Glutamatergic neuron (in vitro differentiated cells): Measurements from ENCODE around the gene ZNF618. TPM values are rescaled to one million over a fixed set of nuclear protein-coding genes. Genes with fewer than 3 reads are reported as not detected.
A peak's percentile ranks its signal among the peaks of the same experiment; 100 is the strongest.

Source experiments
- DNase-seq: peaks from one replicate; pipeline ENCODE4 v3.0.0; 2022
- H3K27ac Mint-ChIP-seq: one replicate; pipeline ENCODE4 v1.8.0; 2020; ENCODE audit warnings: mild to moderate bottlenecking, mixed read lengths, inconsistent platforms; ENCODE audit not compliant: unreplicated experiment
- H3K27me3 Mint-ChIP-seq: one replicate; pipeline ENCODE4 v1.8.0; 2020; ENCODE audit warnings: mild to moderate bottlenecking, moderate library complexity, mixed read lengths, inconsistent platforms; ENCODE audit not compliant: unreplicated experiment
- H3K36me3 Mint-ChIP-seq: one replicate; pipeline ENCODE4 v1.8.0; 2020; ENCODE audit warnings: mild to moderate bottlenecking, mixed read lengths, inconsistent platforms; ENCODE audit not compliant: unreplicated experiment
- H3K4me1 Mint-ChIP-seq: one replicate; pipeline ENCODE4 v1.8.0; 2020; ENCODE audit warnings: mild to moderate bottlenecking, low read depth, mixed read lengths, inconsistent platforms; ENCODE audit not compliant: unreplicated experiment
- H3K4me3 Mint-ChIP-seq: one replicate; pipeline ENCODE4 v1.8.0; 2020; ENCODE audit warnings: mild to moderate bottlenecking, mixed read lengths, inconsistent platforms; ENCODE audit not compliant: unreplicated experiment
- H3K9me3 Mint-ChIP-seq: one replicate; pipeline ENCODE4 v1.8.0; 2020; ENCODE audit warnings: mild to moderate bottlenecking, moderate library complexity, mixed read lengths, inconsistent platforms; ENCODE audit not compliant: unreplicated experiment
- total RNA-seq: library from RNA; stranded (reverse); fragmentation: NEBNext Ultra II Directional; extraction: Animal tissue kit (Norgen Biotek cat#: 25700); gene quantifications from one replicate; pipeline ENCODE4 v1.2.1, GENCODE V29; 2021; ENCODE audit not compliant: unreplicated experiment
- TF ChIP-seq, protein P1 (sequence below): fragments of 200-600 bp; sonication (generic); IDR thresholded peaks from one replicate; pipeline ENCODE4 v1.5.0; 2021; ENCODE audit not compliant: partially characterized antibody, unreplicated experiment

ZNF618 gene
- total RNA-seq, 1 donor from 2014 or later, result 114 TPM

DNA sequence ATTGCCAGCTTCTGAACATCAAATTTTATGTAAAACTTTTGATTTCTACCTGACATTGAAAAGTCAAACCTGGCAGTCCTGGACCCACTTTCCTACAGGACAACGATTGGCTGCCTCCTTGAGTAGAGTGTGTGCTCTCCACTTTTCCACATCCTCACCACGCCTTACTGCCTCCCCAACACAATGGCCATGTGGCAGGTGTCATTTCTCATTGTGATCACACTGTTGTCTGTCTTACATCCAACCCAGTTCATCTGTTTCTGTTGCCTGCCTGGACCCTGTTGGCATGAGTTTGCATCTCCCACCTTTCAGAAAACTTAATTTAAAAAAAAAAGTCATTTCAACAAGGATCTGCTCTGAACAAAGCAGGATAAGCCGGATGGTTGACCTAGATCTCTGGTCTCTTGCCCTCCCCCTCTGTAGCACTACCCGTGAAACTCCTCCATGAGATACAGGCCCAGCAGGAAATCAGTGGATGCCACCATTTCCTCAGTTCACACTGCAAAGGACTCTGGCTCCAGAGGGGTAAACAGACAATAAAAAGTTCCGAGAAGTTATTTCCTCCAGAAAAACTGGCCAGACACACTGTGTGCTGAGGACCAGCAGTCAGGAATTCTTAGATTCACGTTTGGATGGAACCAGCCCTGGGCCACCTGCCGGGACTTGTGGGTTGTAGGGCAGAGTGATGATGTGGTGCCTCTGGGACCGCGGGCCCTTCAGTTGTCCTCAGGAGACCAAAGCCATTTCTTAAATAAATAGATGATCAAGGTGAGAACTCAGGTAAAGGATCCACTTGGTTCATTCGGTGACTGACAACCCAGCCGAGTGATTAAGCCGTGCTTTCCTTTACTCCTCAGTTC lies 153.4 kb downstream of the ZNF618 start:
- Mint-ChIP-seq H3K27ac (no peak overlapping the region), H3K4me1 (peaks cover 22% of the 10 kb centered on the region), H3K36me3 (peaks cover 18% of the 10 kb centered on the region), H3K27me3 (peaks cover 5% of the 10 kb centered on the region), H3K9me3 (peaks cover 21% of the 10 kb centered on the region), H3K4me3 (no peak overlapping the region)
- DNase-seq, result no peak
- TF ChIP-seq, protein P1, sequence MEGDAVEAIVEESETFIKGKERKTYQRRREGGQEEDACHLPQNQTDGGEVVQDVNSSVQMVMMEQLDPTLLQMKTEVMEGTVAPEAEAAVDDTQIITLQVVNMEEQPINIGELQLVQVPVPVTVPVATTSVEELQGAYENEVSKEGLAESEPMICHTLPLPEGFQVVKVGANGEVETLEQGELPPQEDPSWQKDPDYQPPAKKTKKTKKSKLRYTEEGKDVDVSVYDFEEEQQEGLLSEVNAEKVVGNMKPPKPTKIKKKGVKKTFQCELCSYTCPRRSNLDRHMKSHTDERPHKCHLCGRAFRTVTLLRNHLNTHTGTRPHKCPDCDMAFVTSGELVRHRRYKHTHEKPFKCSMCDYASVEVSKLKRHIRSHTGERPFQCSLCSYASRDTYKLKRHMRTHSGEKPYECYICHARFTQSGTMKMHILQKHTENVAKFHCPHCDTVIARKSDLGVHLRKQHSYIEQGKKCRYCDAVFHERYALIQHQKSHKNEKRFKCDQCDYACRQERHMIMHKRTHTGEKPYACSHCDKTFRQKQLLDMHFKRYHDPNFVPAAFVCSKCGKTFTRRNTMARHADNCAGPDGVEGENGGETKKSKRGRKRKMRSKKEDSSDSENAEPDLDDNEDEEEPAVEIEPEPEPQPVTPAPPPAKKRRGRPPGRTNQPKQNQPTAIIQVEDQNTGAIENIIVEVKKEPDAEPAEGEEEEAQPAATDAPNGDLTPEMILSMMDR, result no peak

DNA sequence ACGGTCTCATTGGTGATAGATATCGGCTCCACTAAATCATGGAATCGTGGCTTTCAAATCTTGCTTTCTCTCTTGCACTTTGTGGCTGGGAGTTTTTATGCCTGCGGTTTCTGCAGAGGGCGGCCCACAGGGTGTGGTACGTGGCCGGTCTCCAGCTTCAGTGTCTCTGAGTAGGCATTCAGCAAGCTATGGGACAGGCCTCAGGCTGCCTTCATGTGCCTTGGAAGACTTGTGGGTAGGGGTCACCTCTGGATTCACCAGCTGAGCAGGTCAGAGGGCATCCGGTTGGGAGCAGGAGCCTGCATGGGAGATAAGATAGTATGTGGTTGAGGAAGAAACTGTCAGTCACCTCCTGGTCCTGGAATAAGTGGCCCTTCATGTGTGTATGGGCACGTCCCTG lies 154.3 kb downstream of the ZNF618 start:
- H3K4me1 Mint-ChIP-seq, result peaks cover 22% of the 10 kb centered on the region
- TF ChIP-seq, protein P1, result no peak
- H3K9me3 Mint-ChIP-seq, result peaks cover 17% of the 10 kb centered on the region
- H3K36me3 Mint-ChIP-seq, result peaks cover 12% of the 10 kb centered on the region
- no peak for DNase-seq
- peak overlapping the region; percentile 43 for H3K27ac Mint-ChIP-seq
- peaks cover 5% of the 10 kb centered on the region for H3K27me3 Mint-ChIP-seq
- H3K4me3 Mint-ChIP-seq, result no peak overlapping the region

- peaks cover 19% of the 10 kb centered on the region for H3K9me3 Mint-ChIP-seq
These were observed 155.0 kb downstream of the ZNF618 start for GRCh38 chr9:114031037-114031630.

GRCh38 chr9:114031948-114032840 lies 156.1 kb downstream of the ZNF618 start:
- Mint-ChIP-seq H3K9me3 (peaks cover 21% of the 10 kb centered on the region), H3K36me3 (peaks cover 9% of the 10 kb centered on the region), H3K27ac (peak overlapping the region; percentile 90), H3K4me3 (peak overlapping the region; percentile 38), H3K27me3 (peaks cover 14% of the 10 kb centered on the region), H3K4me1 (peaks cover 19% of the 10 kb centered on the region)
- DNase-seq, result peak; percentile 39
- TF ChIP-seq, protein P1, result no peak

More at GRCh38 chr9:114031037-114031630, 155.0 kb downstream of the ZNF618 start:
- H3K4me3 Mint-ChIP-seq, result no peak overlapping the region
- TF ChIP-seq, protein P1, result no peak
- peak overlapping the region; percentile 90 for H3K27ac Mint-ChIP-seq
- H3K4me1 Mint-ChIP-seq, result peaks cover 19% of the 10 kb centered on the region
- peaks cover 9% of the 10 kb centered on the region for H3K36me3 Mint-ChIP-seq
- peaks cover 10% of the 10 kb centered on the region for H3K27me3 Mint-ChIP-seq
- DNase-seq, result no peak
